RPMI8226 (cell line): ENCODE measurements around the gene HIBADH.

Experiments used
- DNase-seq: peaks from one replicate; pipeline ENCODE4 v3.0.0-alpha.2; 2015

Gene HIBADH

DNA sequence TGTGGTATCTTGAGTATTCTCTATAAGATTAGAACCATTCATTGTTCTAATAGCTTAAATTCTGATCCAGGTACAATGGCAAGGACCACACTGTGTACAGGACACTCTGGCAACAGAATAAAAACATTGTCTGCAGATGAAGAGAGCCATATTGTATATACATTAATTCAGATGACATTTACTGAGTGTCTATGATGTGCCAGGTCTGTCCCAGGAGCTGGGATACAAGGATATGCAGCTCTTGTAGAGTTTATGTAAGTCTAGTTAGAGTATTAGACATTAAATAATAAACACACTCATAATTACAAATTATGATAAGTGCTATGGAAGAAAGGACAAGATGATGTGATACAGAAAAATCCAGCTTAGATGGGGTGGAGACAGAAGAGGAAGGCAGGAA lies 184.1 kb downstream of the HIBADH start:
- no peak for DNase-seq

DNA sequence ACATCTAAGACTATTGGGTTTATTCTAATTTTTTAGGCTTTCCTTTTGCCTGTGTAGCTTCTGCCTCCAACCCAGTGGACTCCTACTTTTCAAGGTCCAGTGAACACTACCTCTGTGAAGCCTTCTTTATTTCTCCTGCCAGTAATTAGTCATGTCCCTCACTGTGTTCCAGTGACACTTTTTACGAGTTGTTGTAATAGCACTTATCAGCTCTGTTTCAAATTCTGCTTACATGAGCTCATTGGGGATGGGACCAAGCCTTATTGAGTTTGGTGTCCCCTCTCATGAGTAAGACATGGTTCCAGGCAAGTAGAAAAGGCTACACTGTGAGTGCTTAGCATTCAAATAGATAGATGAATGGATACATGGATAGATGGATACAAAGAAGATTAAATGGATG lies 184.6 kb downstream of the HIBADH start:
- no peak for DNase-seq

DNA sequence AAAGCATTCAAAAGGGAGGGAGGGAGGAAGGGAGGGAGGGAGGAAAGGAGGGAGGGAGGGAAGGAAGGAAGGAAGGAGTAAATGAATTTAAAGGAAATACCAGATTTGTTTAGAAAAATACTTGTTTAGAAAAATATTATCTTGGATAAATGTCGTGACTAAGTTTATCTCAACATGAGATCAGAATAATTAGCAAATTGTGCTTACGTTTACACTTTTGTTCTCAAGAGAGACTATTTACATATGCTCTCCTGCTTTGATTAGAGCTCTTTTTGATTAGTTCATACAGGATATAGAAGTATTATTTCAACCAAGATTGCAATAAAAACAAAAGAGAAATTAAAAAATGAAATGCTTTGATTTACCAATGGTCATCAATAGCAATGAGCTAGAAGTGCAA lies 186.2 kb downstream of the HIBADH start:
- DNase-seq = no peak
